RWPE2 (cell line): ENCODE measurements around the gene TOPORS.
A peak's percentile ranks its signal among the peaks of the same experiment; 100 is the strongest.
"Not testable (repeated sequence)": the region's sequence is repeated elsewhere in the genome, so short reads cannot be mapped to it uniquely, and the experiment has no call there.

ENCODE experiments used
- ATAC-seq: fragments of 200-7000 bp; cut with Tn5 transposase; 3 replicates; pipeline ENCODE4 v1.9.1; 2021; ENCODE audit warnings: low read depth
- DNase-seq: peaks from one replicate; pipeline ENCODE4 v3.0.0-alpha.2; 2020; ENCODE audit warnings: low spot score
- H3K27ac ChIP-seq: fragments of 450-650 bp; 2 replicates; pipeline ENCODE4 v1.5.1; 2017; ENCODE audit warnings: mild to moderate bottlenecking; ENCODE audit not compliant: poor library complexity, severe bottlenecking
- H3K27me3 ChIP-seq: fragments of 250-450 bp; sonication (Bioruptor Pico); 2 replicates; pipeline ENCODE4 v1.5.1; 2021; ENCODE audit warnings: mild to moderate bottlenecking, moderate library complexity; ENCODE audit not compliant: insufficient read depth, poor library complexity, severe bottlenecking
- H3K36me3 ChIP-seq: fragments of 250-450 bp; sonication (Bioruptor Pico); 2 replicates; pipeline ENCODE4 v1.5.1; 2020; ENCODE audit warnings: low read depth, mild to moderate bottlenecking, moderate library complexity
- H3K4me1 ChIP-seq: fragments of 250-450 bp; sonication (Bioruptor Pico); 2 replicates; pipeline ENCODE4 v1.5.1; 2021; ENCODE audit warnings: mild to moderate bottlenecking, moderate library complexity; ENCODE audit not compliant: insufficient read depth, poor library complexity, severe bottlenecking
- H3K4me3 ChIP-seq: fragments of 250-450 bp; sonication (Bioruptor Pico); 2 replicates; pipeline ENCODE4 v1.5.1; 2021; ENCODE audit warnings: mild to moderate bottlenecking, moderate library complexity; ENCODE audit not compliant: severe bottlenecking
- H3K9me3 ChIP-seq: fragments of 250-450 bp; sonication (Bioruptor Pico); 2 replicates; pipeline ENCODE4 v1.5.1; 2021; ENCODE audit warnings: mild to moderate bottlenecking, moderate library complexity; ENCODE audit not compliant: severe bottlenecking
- CTCF ChIP-seq: fragments of 450-650 bp; IDR thresholded peaks from one replicate; pipeline ENCODE4 v1.5.1; 2017; ENCODE audit warnings: mild to moderate bottlenecking, moderate library complexity; ENCODE audit not compliant: poor library complexity, severe bottlenecking

The TOPORS gene

GRCh38 chr9:32525709-32526030 is 26.7 kb downstream of the TOPORS start:
- no peak for DNase-seq
- peak overlapping the region; percentile 64 for H3K27ac ChIP-seq
- ATAC-seq: no peak

GRCh38 chr9:32524892-32525708 is 27.3 kb downstream of the TOPORS start:
- TF ChIP-seq CTCF: no peak
- DNase-seq: no peak
- peak overlapping the region; percentile 59 for H3K4me3 ChIP-seq
- H3K27me3 ChIP-seq: no peaks in the 10 kb centered on the region
- peak overlapping the region; percentile 64 for H3K27ac ChIP-seq
- H3K4me1 ChIP-seq: peaks cover 6% of the 10 kb centered on the region
- no peaks in the 10 kb centered on the region for H3K36me3 ChIP-seq
- peak; percentile 48 for ATAC-seq
- no peaks in the 10 kb centered on the region for H3K9me3 ChIP-seq

More at GRCh38 chr9:32525709-32526030, 26.7 kb downstream of the TOPORS start:
- TF ChIP-seq CTCF: no peak
- no peaks in the 10 kb centered on the region for H3K36me3 ChIP-seq
- H3K27me3 ChIP-seq: no peaks in the 10 kb centered on the region
- H3K4me3 ChIP-seq: peak overlapping the region; percentile 59
- H3K9me3 ChIP-seq: no peaks in the 10 kb centered on the region
- peaks cover 6% of the 10 kb centered on the region for H3K4me1 ChIP-seq

- Histone ChIP-seq H3K4me3 (peak overlapping the region; percentile 59), H3K27ac (peak overlapping the region; percentile 64)
- not testable (repeated sequence) for H3K27me3 ChIP-seq
Observed at GRCh38 chr9:32524558-32524891, 27.9 kb downstream of the TOPORS start.

GRCh38 chr9:32523910-32524309 is 28.5 kb downstream of the TOPORS start:
- Histone ChIP-seq H3K4me3 (no peak overlapping the region), H3K36me3 (peaks cover 2% of the 10 kb centered on the region; the same call in 1 of the 2 replicates), H3K9me3 (peaks cover 1% of the 10 kb centered on the region), H3K27me3 (no peaks in the 10 kb centered on the region), H3K27ac (no peak overlapping the region), H3K4me1 (peaks cover 6% of the 10 kb centered on the region)
- TF ChIP-seq CTCF: no peak
- no peak for ATAC-seq
- DNase-seq: no peak

More at GRCh38 chr9:32524558-32524891, 27.9 kb downstream of the TOPORS start:
- not testable (repeated sequence) for DNase-seq, H3K9me3 ChIP-seq, ATAC-seq, H3K36me3 ChIP-seq, H3K4me1 ChIP-seq

- ATAC-seq (no peak), DNase-seq (no peak)
- no peak overlapping the region for H3K4me3 ChIP-seq
- TF ChIP-seq CTCF: no peak
- H3K27me3 ChIP-seq: no peaks in the 10 kb centered on the region
- H3K27ac ChIP-seq: no peak overlapping the region
- peaks cover 12% of the 10 kb centered on the region; the same call in 1 of the 2 replicates for H3K36me3 ChIP-seq
- H3K9me3 ChIP-seq: peaks cover 7% of the 10 kb centered on the region
- no peaks in the 10 kb centered on the region for H3K4me1 ChIP-seq
Observed at GRCh38 chr9:32518276-32518675, 34.1 kb downstream of the TOPORS start.
